ENCODE results near the gene RAC3.

The RAC3 gene

DNA sequence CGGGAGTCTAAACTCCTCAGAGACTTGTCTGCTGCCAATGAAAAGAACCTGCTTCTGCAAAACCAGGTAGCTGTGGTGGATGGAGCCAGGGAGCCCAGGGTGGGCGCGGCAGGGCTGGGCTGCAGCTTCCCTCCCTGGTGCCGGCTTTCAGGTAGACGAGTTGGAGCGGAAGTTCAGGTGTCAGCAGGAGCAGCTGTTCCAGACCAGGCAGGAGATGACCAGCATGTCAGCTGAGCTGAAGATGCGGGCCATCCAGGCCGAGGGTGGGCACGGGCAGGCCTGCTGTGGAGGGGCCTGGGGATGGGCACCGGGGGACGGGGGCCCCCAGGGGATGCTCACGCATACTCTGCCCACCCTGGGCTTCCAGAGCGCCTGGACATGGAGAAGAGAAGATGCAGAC, 3.2 kb upstream of the RAC3 start:
- no peak overlapping the region for H3K4me3 ChIP-seq (ENCODE audit: low read depth, low read length)
- TF ChIP-seq, protein P1, sequence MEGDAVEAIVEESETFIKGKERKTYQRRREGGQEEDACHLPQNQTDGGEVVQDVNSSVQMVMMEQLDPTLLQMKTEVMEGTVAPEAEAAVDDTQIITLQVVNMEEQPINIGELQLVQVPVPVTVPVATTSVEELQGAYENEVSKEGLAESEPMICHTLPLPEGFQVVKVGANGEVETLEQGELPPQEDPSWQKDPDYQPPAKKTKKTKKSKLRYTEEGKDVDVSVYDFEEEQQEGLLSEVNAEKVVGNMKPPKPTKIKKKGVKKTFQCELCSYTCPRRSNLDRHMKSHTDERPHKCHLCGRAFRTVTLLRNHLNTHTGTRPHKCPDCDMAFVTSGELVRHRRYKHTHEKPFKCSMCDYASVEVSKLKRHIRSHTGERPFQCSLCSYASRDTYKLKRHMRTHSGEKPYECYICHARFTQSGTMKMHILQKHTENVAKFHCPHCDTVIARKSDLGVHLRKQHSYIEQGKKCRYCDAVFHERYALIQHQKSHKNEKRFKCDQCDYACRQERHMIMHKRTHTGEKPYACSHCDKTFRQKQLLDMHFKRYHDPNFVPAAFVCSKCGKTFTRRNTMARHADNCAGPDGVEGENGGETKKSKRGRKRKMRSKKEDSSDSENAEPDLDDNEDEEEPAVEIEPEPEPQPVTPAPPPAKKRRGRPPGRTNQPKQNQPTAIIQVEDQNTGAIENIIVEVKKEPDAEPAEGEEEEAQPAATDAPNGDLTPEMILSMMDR (IDR thresholded peaks at IDR 0.05; ENCODE audit: borderline replicate concordance, insufficient read depth, low read depth, low read length) = no peak

DNA sequence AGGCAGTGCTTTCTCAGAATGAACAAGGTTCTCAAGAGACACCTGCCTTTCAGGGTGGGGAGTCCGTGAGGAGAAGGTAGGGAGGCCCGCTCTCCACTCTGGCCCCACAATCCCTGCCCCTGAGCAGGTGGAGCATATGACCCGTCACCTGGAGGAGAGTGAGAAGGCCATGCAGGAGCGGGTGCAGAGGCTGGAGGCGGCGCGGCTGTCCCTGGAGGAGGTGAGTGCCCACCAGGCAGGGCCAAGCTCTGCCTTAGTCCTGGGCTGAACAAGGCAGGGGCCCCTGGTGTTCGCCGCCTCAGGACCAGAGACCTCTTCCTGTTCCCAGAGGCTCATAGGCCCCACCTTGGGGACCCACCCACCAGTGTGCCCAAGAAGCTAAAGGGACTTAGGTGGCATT, 2.5 kb upstream of the RAC3 start:
- TF ChIP-seq, protein P1 (IDR thresholded peaks at IDR 0.05; ENCODE audit: borderline replicate concordance, insufficient read depth, low read depth, low read length) = no peak
- H3K4me3 ChIP-seq (ENCODE audit: low read depth, low read length) = no peak overlapping the region

DNA sequence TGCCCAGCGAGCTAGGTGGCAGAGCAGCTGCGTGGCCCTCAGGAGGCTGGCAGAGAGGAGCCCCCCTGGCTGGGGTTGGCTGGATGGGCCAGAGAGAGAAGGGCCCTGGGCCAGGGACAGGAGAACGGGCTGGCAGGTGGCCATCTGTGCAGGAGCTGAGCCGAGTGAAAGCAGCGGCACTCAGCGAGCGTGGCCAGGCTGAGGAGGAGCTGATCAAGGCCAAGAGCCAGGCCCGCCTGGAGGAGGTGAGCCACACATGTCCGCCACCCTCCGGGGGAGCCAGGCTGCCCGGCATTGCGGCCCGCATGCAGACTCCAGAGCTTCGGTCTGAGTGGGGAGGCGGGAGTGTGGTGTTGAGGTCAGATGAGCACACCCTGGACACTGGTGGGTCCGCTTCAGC, 2.1 kb upstream of the RAC3 start:
- no peak overlapping the region for H3K4me3 ChIP-seq (ENCODE audit: low read depth, low read length)

DNA sequence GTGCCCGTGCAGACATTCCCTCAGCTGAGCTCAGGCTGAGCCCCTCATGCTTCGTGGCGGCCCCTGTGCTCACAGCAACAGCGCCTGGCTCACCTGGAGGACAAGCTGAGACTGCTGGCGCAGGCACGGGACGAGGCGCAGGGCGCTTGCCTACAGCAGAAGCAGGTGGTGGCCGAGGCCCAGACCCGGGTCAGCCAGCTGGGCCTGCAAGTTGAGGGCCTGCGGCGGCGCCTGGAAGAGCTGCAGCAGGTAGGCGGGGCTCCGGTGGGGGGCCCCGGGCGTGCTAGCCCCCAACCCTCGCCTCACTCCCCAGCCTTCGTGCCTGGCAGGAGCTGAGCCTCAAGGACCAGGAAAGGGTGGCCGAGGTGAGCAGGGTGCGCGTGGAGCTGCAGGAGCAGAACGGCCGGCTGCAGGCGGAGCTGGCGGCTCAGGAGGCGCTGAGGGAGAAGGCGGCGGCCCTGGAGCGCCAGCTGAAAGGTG, 1.4 kb upstream of the RAC3 start:
- H3K4me3 ChIP-seq (ENCODE audit: low read depth, low read length) = no peak overlapping the region
- TF ChIP-seq, protein P1 (IDR thresholded peaks at IDR 0.05; ENCODE audit: borderline replicate concordance, insufficient read depth, low read depth, low read length) = no peak

More for the DNA sequence above, 2.1 kb upstream of the RAC3 start:
- TF ChIP-seq, protein P1 (IDR thresholded peaks at IDR 0.05; ENCODE audit: borderline replicate concordance, insufficient read depth, low read depth, low read length) = no peak

DNA sequence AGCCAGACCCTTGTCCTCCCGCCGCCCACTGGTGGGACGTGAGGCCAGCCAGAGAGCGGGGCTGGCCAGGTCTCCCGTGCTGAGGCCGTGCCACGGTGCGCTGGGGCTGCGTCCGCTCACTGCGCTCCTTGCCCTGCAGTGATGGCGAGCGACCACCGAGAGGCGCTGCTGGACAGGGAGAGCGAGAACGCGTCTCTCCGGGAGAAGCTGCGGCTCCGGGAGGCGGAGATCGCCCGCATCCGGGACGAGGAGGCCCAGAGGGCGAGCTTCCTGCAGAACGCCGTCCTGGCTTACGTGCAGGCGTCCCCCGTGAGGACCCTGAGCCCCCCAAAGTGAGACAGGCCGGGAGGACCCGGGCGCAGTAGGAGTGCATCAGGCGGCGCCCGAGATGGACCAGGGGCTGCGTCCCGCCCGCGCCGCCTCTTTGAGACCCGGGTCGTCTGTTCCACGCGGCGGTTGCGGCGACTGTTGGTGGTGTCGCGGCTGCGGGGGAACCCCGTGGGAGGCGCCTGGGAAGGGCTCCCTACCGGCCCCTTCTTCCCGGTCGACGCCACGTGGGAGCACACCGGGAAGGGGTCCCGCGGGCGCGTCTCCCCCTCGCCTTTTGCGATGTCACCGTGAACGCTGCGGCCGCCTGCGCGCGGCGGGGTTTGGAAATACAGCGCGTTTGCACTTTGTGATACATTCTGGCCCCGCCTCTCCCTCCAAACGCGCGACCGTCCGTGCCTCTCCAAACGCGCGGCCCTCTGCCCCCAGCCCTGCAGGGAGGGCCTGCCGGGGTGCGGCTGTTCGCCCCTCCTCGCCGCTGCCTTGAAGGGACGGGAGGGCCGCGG, 792 bp upstream of the RAC3 start:
- TF ChIP-seq, protein P1 (IDR thresholded peaks at IDR 0.05; ENCODE audit: borderline replicate concordance, insufficient read depth, low read depth, low read length) = peak; percentile 94
- peak overlapping the region; percentile 46 for H3K4me3 ChIP-seq (ENCODE audit: low read depth, low read length)

DNA sequence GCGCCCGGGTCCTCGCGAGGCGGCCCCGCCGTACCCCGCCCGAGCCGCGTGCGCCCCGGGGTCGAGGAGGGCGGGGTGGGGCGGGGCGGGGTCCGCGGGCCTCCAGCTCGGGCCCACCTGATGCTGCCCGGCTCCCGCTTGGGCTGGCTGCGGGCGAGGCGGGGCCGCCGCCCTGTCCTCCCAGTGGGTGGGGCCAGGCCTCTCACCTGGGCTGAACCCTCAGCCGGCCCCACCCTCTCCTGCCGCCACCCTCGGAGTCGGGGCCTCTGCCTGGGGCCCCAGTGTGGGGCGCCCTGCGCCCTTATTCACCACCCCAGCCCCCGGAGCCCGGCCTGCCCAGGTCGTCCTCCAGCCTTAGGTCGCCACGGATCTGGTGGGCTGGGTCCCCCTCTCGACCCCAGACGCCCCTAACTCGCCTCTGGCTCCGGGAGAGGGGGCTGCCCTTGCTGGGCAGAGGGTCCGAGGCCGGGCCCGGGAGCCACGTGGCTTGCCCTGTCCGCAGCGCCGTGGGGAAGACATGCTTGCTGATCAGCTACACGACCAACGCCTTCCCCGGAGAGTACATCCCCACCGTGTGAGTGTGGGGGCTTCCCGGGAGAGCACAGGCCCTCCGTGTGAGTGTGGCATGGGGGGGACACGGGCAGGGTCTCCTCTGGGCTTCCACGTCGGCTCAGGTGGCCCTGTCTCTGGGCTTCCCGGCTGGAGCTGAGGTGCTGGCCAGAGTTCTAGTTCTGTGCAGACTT, 578 bp downstream of the RAC3 start:
- TF ChIP-seq, protein P1 (IDR thresholded peaks at IDR 0.05; ENCODE audit: borderline replicate concordance, insufficient read depth, low read depth, low read length) = no peak
- H3K4me3 ChIP-seq (ENCODE audit: low read depth, low read length) = peak overlapping the region; percentile 36

All from GM12875 (cell line).